A673 (cell line): ENCODE results near the gene RTN1.

Source experiments
- EZH2 ChIP-seq: fragments of 200-600 bp; sonication (generic); IDR thresholded peaks from 2 replicates; pipeline ENCODE4 v1.6.1; 2017; ENCODE audit warnings: borderline replicate concordance, low read depth, mild to moderate bottlenecking, mixed read lengths, antibody characterized with exemption, low read length; ENCODE audit not compliant: poor library complexity, severe bottlenecking
- TF ChIP-seq, protein P1 (sequence below): fragments of 300-800, 200-600 bp; sonication (generic); conservative IDR thresholded peaks from 2 replicates; pipeline ENCODE4 v1.5.1; 2017; ENCODE audit warnings: low read depth, mild to moderate bottlenecking, antibody characterized with exemption, low read length, moderate library complexity, mixed read lengths

DNA sequence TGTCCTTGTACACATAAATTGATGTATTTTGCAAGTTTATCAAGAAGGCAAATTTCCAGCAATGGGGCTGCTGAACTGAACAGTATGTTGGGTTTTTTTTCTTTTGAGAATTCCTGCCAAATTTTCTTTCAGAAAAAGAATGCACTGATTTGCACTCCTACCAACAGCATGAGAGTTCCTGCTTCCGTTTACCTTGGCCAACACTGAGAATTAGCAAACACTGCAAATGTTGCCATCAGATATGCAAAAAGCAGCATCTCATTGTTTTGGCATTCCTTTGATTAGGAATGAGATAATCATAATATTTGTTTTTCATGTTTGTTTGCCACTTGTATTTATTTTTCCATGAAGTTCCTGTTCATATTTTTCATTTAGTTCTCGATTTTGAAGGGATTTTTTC lies 82.4 kb downstream of the RTN1 start:
- TF ChIP-seq, protein P1, sequence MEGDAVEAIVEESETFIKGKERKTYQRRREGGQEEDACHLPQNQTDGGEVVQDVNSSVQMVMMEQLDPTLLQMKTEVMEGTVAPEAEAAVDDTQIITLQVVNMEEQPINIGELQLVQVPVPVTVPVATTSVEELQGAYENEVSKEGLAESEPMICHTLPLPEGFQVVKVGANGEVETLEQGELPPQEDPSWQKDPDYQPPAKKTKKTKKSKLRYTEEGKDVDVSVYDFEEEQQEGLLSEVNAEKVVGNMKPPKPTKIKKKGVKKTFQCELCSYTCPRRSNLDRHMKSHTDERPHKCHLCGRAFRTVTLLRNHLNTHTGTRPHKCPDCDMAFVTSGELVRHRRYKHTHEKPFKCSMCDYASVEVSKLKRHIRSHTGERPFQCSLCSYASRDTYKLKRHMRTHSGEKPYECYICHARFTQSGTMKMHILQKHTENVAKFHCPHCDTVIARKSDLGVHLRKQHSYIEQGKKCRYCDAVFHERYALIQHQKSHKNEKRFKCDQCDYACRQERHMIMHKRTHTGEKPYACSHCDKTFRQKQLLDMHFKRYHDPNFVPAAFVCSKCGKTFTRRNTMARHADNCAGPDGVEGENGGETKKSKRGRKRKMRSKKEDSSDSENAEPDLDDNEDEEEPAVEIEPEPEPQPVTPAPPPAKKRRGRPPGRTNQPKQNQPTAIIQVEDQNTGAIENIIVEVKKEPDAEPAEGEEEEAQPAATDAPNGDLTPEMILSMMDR = no peak
- TF ChIP-seq EZH2 = no peak
